Astrocyte of the spinal cord (primary cell): ENCODE results near the gene HILPDA.

Experiments used
- DNase-seq: peaks from one replicate; pipeline ENCODE4 v3.0.0; 2011; ENCODE audit warnings: low read depth, low spot score
- H3K4me3 ChIP-seq: 2 replicates; pipeline ENCODE4 v1.5.1; 2011; ENCODE audit warnings: low read depth, mild to moderate bottlenecking, low read length, moderate library complexity
- in situ Hi-C: cut with HindIII; loops from 2 replicates; pipeline ENCODE4 v1.10.0; 2017; ENCODE audit warnings: low sequenced_read_pairs
- TF ChIP-seq, protein P1 (sequence below): IDR thresholded peaks from 2 replicates; pipeline ENCODE4 v1.5.1; 2012; ENCODE audit warnings: low read depth, mild to moderate bottlenecking, low read length, inconsistent platforms

Gene HILPDA

DNA sequence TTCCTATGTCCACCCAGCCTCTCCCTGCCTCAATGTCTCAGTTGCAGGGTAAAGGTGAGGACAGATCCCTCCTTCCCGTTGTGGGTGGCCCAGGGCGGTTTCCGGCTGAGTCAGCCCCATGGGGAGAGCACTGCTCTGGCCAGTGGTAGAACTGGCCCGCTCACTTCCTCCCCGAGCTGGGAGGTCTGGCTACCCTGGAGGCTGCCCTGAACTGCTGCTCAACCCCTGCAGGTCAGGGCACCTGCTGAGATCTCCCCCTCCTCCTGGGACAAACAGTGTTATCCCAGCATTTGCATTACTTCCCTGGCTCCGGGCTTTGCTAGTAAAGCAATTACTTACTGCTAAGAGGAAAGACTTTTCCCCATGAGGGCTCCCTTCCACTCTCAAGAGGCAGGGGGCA is 24.5 kb upstream of the HILPDA start:
- TF ChIP-seq, protein P1, sequence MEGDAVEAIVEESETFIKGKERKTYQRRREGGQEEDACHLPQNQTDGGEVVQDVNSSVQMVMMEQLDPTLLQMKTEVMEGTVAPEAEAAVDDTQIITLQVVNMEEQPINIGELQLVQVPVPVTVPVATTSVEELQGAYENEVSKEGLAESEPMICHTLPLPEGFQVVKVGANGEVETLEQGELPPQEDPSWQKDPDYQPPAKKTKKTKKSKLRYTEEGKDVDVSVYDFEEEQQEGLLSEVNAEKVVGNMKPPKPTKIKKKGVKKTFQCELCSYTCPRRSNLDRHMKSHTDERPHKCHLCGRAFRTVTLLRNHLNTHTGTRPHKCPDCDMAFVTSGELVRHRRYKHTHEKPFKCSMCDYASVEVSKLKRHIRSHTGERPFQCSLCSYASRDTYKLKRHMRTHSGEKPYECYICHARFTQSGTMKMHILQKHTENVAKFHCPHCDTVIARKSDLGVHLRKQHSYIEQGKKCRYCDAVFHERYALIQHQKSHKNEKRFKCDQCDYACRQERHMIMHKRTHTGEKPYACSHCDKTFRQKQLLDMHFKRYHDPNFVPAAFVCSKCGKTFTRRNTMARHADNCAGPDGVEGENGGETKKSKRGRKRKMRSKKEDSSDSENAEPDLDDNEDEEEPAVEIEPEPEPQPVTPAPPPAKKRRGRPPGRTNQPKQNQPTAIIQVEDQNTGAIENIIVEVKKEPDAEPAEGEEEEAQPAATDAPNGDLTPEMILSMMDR = no peak
- DNase-seq = peak; percentile 42
- in situ Hi-C loops = no loop called here
- H3K4me3 ChIP-seq = no peak overlapping the region

DNA sequence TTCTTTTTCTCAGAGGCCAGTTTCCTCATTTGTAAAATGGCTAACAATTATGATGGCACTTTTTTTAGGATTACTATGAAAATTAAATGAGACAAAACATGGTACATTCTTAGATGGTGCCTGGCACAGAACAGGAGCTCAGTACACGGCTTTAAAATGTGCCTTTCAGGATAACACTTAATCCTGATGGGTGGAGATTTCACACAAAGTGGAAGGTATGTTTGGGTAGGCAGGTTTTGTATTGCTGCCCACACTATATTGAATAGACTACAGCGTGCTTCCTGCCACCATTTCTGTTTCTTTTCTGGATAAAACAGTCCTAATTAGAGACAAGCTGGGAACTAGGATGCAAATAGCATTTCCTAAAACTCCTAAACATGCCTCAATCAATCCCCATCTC is 23.9 kb upstream of the HILPDA start:
- in situ Hi-C loops = no loop called here
- no peak overlapping the region for H3K4me3 ChIP-seq
- DNase-seq = no peak
- TF ChIP-seq, protein P1 = no peak

DNA sequence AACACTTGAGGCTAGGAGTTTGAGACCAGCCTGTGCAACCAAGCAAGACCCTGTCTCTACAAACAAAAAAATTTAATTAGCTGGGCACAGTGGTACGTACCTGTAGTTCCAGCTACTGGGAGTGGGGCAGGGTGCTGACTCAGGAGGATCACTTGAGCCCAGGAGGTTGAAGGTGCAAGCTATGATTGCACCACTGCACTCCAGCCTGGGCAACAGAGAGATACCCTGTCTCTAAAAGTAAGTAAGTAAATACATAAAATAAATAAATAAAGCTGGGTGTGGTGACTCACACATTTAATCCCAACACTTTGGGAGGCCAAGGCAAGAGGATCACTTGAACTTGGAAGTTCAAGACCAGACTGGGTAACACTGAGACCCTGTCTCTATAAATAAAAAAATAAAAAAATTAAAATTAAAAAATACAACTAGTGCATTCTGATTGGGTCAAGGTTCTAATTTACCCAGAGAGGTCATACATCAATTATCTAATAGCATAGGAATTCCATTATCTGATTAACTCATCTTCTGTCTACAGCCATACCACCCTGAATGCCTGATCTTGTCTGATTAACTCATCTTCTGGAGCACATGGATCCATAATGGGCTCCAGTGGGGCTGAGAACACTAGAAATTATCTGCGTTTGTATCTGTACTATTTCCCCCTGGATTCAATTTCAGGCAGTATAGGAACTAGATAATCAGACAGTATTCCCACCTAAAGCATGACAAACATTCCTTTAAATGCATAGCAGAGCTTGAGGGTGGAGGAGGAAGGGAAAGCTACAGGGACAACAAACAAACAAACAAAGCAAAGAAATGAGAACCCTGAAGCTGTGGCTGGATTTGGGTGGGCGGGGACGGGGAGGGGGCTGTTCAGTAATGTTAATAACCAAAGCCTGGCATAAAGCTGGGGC is 21.0 kb upstream of the HILPDA start:
- in situ Hi-C loops = no loop called here
- DNase-seq = no peak
- no peak overlapping the region for H3K4me3 ChIP-seq
- TF ChIP-seq, protein P1 = no peak

DNA sequence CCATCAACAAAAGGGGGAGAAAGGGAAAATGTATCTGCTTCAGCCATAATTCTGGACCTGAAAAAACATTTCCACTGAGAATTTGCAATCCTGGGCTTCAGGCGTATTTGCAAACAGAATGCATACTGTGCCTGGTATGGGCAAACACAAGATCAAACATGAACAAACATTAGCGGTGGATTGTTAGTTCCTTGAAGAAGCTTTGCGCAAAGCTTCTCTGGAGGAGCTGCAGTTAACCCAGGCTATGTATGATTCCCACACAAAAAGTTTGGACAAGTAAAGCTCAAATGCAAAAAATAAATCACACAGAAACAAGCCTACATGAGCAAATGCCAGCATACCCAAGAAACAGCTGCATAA is 20.4 kb upstream of the HILPDA start:
- in situ Hi-C loops = no loop called here
- TF ChIP-seq, protein P1 = no peak
- no peak for DNase-seq
- no peak overlapping the region for H3K4me3 ChIP-seq

DNA sequence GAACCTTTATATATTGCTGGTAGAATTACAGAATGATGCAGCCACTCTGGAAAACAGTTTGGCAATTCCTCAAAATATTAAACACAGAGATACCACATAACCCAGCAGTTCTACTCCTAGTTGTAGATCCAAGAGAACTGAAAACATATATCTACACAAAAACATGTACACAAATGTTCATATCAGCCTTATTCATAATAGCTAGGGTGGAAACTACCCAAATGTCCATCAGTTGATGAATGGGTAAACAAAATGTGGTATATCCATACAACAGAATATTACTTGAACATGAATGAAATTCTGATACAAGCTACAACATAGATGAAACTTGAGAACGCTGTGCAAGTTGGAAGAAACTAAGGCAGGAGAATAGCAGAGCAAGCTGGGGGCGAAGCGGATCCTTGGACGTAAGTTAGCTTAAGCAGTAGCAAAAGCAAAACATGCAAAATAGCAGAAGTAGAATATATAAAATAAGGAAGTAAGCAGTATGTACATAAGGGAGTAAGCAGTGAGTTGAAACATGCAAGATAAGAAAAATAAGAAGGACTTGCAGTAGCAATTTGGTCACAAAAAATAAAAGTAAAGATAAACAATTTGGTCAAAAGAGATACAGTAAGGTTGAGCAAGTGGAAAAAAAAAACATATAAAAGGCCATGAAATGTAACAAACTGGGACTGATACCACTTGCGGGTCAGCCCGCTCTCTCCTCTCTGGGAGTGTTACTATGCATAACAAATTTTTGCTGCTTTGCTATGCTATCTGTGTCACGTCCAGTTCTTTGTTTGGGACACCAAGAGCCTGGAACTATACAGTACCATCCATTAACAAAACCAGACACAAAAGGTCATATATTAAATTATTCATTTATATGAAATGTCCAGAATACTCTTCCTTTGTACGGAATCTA is 18.0 kb upstream of the HILPDA start:
- in situ Hi-C loops = no loop called here
- TF ChIP-seq, protein P1 = no peak
- DNase-seq = no peak
- H3K4me3 ChIP-seq = no peak overlapping the region

DNA sequence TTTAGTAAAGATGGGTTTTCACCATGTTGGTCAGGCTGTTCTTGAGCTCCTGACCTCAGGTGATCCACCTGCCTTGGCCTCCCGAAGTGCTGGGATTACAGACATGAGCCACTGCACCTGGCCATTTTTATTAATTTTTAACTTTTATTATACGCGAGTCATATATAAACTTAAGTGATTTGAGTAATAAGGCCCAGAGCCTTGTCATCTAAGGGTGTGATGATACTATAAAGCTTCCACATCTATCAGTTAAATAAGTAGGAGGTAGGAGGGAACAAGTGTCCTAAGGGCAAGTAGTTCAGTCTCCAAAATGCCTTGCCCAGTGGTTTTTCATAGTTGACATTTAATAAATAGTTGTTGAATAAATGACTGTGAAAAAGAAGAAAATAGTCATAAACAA is 13.3 kb upstream of the HILPDA start:
- no peak overlapping the region for H3K4me3 ChIP-seq
- TF ChIP-seq, protein P1 = no peak
- in situ Hi-C loops = no loop called here
- no peak for DNase-seq
